Tibial artery (tissue), 4 donors: ENCODE data around the gene NT5DC4.

Experiments used
- DNase-seq, 2 donors: peaks; one replicate each; pipeline ENCODE4 v3.0.0-alpha.2; 2019
- H3K27ac ChIP-seq, 2 donors: fragments of 200-600 bp; sonication (generic) in 1 of 2; 1 replicate in 1 of 2; 2 replicates in 1 of 2; pipeline ENCODE4 v1.5.1; 2018 to 2019; ENCODE audit warnings: mild to moderate bottlenecking in 1 of 2
- H3K27me3 ChIP-seq, 2 donors: fragments of 200-600 bp; sonication (generic) in 1 of 2; one replicate each; pipeline versions ENCODE4 v1.5.1 to v1.6.0; 2016 to 2019
- H3K36me3 ChIP-seq, 3 donors: fragments of 200-600 bp; sonication (generic) in 2 of 3; one replicate each; pipeline ENCODE4 v1.5.1; 2016 to 2019; ENCODE audit warnings: mild to moderate bottlenecking in 2 of 3
- H3K4me1 ChIP-seq, 4 donors: fragments of 200-600 bp; sonication (generic) in 2 of 4; 1 replicate in 3 of 4; 2 replicates in 1 of 4; pipeline ENCODE4 v1.5.1; 2016 to 2019
- H3K4me3 ChIP-seq, 2 donors: fragments of 200-600 bp; sonication (generic) in 1 of 2; 1 replicate in 1 of 2; 2 replicates in 1 of 2; pipeline ENCODE4 v1.5.1; 2018 to 2019; ENCODE audit warnings: mild to moderate bottlenecking in 2 of 2
- H3K9me3 ChIP-seq, 3 donors: fragments of 200-600 bp; sonication (generic) in 1 of 3; one replicate each; pipeline ENCODE4 v1.5.1; 2016 to 2019
- CTCF ChIP-seq, 2 experiments: fragments of 200-600 bp in 1 of 2; fragments of 450-650 bp in 1 of 2; IDR thresholded peaks; one replicate each; pipeline ENCODE4 v1.5.1; 2017 to 2019; ENCODE audit warnings: antibody characterized with exemption in 2 of 2, mild to moderate bottlenecking in 1 of 2, moderate library complexity in 1 of 2
- intact Hi-C: fragments of 100-400 bp; cut with DNase I; formaldehyde crosslinking; loops from one replicate; pipeline ENCODE4 v1.15.0; 2023; ENCODE audit warnings: low total_unique reads

NT5DC4 gene

GRCh38 chr2:112758711-112759110 lies 37.9 kb downstream of the NT5DC4 start:
- TF ChIP-seq CTCF (IDR thresholded peaks at IDR 0.05) = no peak
- DNase-seq = no peak
- intact Hi-C loops = no loop called here
- H3K9me3 ChIP-seq = no peaks in the 10 kb centered on the region
- no peaks in the 10 kb centered on the region for H3K27me3 ChIP-seq
- H3K4me3 ChIP-seq = no peak overlapping the region
- H3K4me1 ChIP-seq = peaks cover 0 to 3% (median 0%) of the 10 kb centered on the region in 4 donors
- H3K27ac ChIP-seq = no peak overlapping the region
- H3K36me3 ChIP-seq = no peaks in the 10 kb centered on the region

GRCh38 chr2:112760149-112760548 lies 39.3 kb downstream of the NT5DC4 start:
- no peaks in the 10 kb centered on the region for H3K36me3 ChIP-seq
- H3K9me3 ChIP-seq = no peaks in the 10 kb centered on the region
- H3K27me3 ChIP-seq = no peaks in the 10 kb centered on the region
- no peak overlapping the region for H3K27ac ChIP-seq
- no peak for DNase-seq
- no peak overlapping the region for H3K4me3 ChIP-seq
- no peak for TF ChIP-seq CTCF (IDR thresholded peaks at IDR 0.05)
- intact Hi-C loops = no loop called here
- peaks cover 0 to 12% (median 7%) of the 10 kb centered on the region in 4 donors for H3K4me1 ChIP-seq

- no peak for TF ChIP-seq CTCF (IDR thresholded peaks at IDR 0.05)
- Histone ChIP-seq H3K27me3 (no peaks in the 10 kb centered on the region), H3K4me1 (peaks cover 0 to 14% (median 9%) of the 10 kb centered on the region in 4 donors), H3K36me3 (no peaks in the 10 kb centered on the region), H3K4me3 (no peak overlapping the region), H3K27ac (no peak overlapping the region), H3K9me3 (no peaks in the 10 kb centered on the region)
- intact Hi-C loops = no loop called here
- DNase-seq = no peak
Measured at GRCh38 chr2:112762276-112762675, 41.5 kb downstream of the NT5DC4 start.

GRCh38 chr2:112764071-112765044 lies 43.5 kb downstream of the NT5DC4 start, which contains the start of gene CKAP2L:
CKAP2L (minus strand) TSS chr2:112764609; CDS start chr2:112764598, 11 bp downstream.
- H3K36me3 ChIP-seq = no peaks in the 10 kb centered on the region
- intact Hi-C loops = no loop called here
- peak within 1 kb of the TSS; percentile 62 to 69 for H3K4me3 ChIP-seq
- no peak for TF ChIP-seq CTCF (IDR thresholded peaks at IDR 0.05)
- peaks cover 0 to 14% (median 9%) of the 10 kb centered on the region in 4 donors for H3K4me1 ChIP-seq
- no peaks in the 10 kb centered on the region for H3K27me3 ChIP-seq
- H3K9me3 ChIP-seq = no peaks in the 10 kb centered on the region
- peak; percentile 94 to 95 for DNase-seq
- H3K27ac ChIP-seq = peak within 1 kb of the TSS; percentile 19 to 35

DNA sequence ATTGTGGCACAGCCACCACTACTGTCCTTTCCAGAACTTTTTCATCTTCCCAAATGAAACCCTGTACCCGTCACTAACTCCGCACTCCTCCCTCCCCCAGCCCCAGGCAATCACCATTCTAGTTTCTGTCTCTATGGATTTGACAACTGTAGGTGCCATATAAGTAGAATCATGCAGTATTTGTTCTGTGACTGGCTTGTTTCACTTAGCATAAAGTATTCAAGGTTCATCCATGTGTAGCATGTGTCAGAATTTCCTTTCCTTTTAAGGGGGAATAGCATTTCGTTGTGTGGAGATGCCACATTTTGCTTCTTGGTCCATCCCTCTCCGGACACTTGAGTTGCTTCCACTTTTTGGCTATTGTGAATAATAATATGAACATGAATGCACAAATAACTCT lies 44.4 kb downstream of the NT5DC4 start:
- no peaks in the 10 kb centered on the region for H3K27me3 ChIP-seq
- DNase-seq = no peak
- intact Hi-C loops = no loop called here
- peak overlapping the region; percentile 62 to 69 for H3K4me3 ChIP-seq
- H3K27ac ChIP-seq = peak overlapping the region; percentile 19 to 35
- no peak for TF ChIP-seq CTCF (IDR thresholded peaks at IDR 0.05)
- no peaks in the 10 kb centered on the region for H3K9me3 ChIP-seq
- H3K4me1 ChIP-seq = peaks cover 0 to 14% (median 9%) of the 10 kb centered on the region in 4 donors
- no peaks in the 10 kb centered on the region for H3K36me3 ChIP-seq
